Measurements from ENCODE around the gene HDAC5. TPM values are rescaled to one million over a fixed set of nuclear protein-coding genes. Genes with fewer than 3 reads are reported as not detected.

The HDAC5 gene
- total and polyA plus RNA-seq, 3 donors from 2014 or later, result 43.3 to 141 (median 94.1) TPM

DNA sequence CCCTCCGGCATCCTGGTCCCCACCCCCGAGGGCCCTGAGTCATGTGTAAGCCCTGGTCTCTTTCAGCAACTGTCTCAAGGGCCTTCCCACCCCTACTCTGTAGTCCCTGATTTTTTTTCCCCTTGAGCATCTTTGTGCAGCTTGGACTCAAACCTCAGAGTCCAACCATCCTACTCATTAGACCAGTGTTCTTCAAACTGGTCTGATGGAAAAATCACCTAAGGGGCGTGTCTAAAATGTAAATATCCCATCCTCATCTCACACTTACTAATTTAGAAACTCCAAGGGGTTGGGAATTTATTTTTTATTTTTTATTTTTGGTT is 52.3 kb downstream of the HDAC5 start:
- no peaks in the 10 kb centered on the region for H3K9me3 ChIP-seq
- H3K4me3 ChIP-seq, result peak overlapping the region; percentile 76 to 78
- DNase-seq, result no peak
- no peaks in the 10 kb centered on the region for H3K27me3 ChIP-seq
- TF ChIP-seq POLR2A (IDR thresholded peaks at IDR 0.05) (no peak), CTCF (IDR thresholded peaks at IDR 0.05) (no peak)
- intact Hi-C loops (cut with DNase I; ENCODE audit: low total_unique reads), result no loop called here
- no peaks in the 10 kb centered on the region for H3K36me3 ChIP-seq (ENCODE audit: low read depth, missing control alignments)
- H3K4me1 ChIP-seq, result peaks cover 22% of the 10 kb centered on the region
- WGBS, 2 donors, result 2 to 3% methylated on average over 3 of the region's 3 CpGs
- peak overlapping the region; percentile 79 to 87 for H3K27ac ChIP-seq

GRCh38 chr17:44070455-44071197 is 52.8 kb downstream of the HDAC5 start, which contains the start of gene G6PC3:
Gene G6PC3, plus strand, starts transcription at chr17:44070735. Its CDS starts 231 bp downstream, at chr17:44070966.
- H3K27me3 ChIP-seq, result no peaks in the 10 kb centered on the region
- peak; percentile 98 for DNase-seq
- H3K27ac ChIP-seq, result peak within 1 kb of the TSS; percentile 79 to 87
- peaks cover 23% of the 10 kb centered on the region for H3K4me1 ChIP-seq
- intact Hi-C loops (cut with DNase I; ENCODE audit: low total_unique reads), result no loop called here
- WGBS, 2 donors, result 0% methylated on average over 35 to 53 of the region's 53 CpGs
- no peaks in the 10 kb centered on the region for H3K9me3 ChIP-seq
- H3K36me3 ChIP-seq (ENCODE audit: low read depth, missing control alignments), result no peaks in the 10 kb centered on the region
- H3K4me3 ChIP-seq, result peak within 1 kb of the TSS; percentile 76 to 78
- TF ChIP-seq CTCF (IDR thresholded peaks at IDR 0.05) (peak in 1 of 3 experiments; percentile 34), POLR2A (IDR thresholded peaks at IDR 0.05) (no peak)

DNA sequence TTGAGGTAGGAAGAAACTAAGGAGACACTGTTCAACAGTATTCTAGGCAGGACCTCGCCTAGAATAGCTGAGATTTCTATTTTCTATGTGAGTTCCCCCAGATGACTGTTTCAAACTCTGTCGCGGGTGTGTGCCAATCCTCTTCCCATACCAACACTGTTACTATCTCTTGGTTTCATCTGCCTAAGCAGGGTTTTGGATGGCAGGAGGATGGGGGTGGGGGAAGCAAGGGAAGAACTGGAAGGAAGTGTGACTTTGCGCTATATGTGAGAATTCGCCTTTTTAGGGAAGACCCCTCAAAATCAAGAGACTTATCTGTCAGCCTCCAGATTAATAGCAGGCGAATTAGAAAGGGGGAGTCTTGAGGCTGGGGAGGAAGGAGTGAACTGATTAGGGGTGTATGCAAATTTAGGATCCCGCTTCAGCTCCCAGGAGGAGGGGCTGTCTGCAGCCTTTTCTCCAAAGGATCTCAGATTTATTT is 53.4 kb downstream of the HDAC5 start:
- no peak for TF ChIP-seq CTCF (IDR thresholded peaks at IDR 0.05)
- no peak for TF ChIP-seq POLR2A (IDR thresholded peaks at IDR 0.05)
- intact Hi-C loops (cut with DNase I; ENCODE audit: low total_unique reads), result loop anchor here (10.0 kb wide), 1 partner anchor 45 kb away; no protein-coding TSS in a partner anchor
- Histone ChIP-seq H3K36me3 (ENCODE audit: low read depth, missing control alignments) (no peaks in the 10 kb centered on the region), H3K4me1 (peaks cover 25% of the 10 kb centered on the region), H3K27ac (peak overlapping the region; percentile 36 to 87), H3K9me3 (no peaks in the 10 kb centered on the region), H3K27me3 (no peaks in the 10 kb centered on the region), H3K4me3 (peak overlapping the region; percentile 76 to 78)
- DNase-seq, result no peak
- 14 to 15% methylated on average over 7 of the region's 7 CpGs for WGBS, 2 donors

DNA sequence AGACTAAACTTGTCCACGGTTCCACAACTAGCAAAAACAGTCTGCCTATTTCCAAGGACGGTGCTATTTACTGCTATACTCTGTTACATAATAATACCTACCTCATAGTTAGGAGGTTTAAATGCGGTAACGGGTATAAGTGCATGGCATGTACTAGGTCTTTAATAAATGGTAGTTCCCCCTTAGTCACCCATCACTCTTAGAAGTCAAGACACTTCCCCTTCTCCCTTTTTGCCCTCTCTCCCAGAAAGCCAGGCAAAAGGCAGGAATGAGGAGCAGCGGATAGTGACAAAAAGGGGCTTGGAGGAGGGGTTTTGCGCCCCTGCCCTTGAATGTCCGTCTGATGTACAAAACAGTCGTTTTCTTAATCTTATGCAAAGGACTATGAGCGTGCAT is 55.9 kb downstream of the HDAC5 start:
- H3K27me3 ChIP-seq, result no peaks in the 10 kb centered on the region
- peak overlapping the region in 1 of 2 donors; percentile 88 for H3K4me3 ChIP-seq
- no peaks in the 10 kb centered on the region for H3K9me3 ChIP-seq
- TF ChIP-seq CTCF (IDR thresholded peaks at IDR 0.05) (no peak), POLR2A (IDR thresholded peaks at IDR 0.05) (no peak)
- DNase-seq, result no peak
- no peak overlapping the region for H3K27ac ChIP-seq
- H3K36me3 ChIP-seq (ENCODE audit: low read depth, missing control alignments), result no peaks in the 10 kb centered on the region
- intact Hi-C loops (cut with DNase I; ENCODE audit: low total_unique reads), result loop anchor here (10.0 kb wide), 1 partner anchor 47 kb away; no protein-coding TSS in a partner anchor
- WGBS, 2 donors, result 58 to 60% methylated on average over 9 of the region's 9 CpGs
- H3K4me1 ChIP-seq, result peaks cover 27% of the 10 kb centered on the region
